ENCODE measurements around the gene KCNK16. TPM values are rescaled to one million over a fixed set of nuclear protein-coding genes. Genes with fewer than 3 reads are reported as not detected.

KCNK16 gene
- total and polyA plus RNA-seq, 2 of the 8 experiments (the other 6 are each of a cell fraction or from before 2014, with no cell fraction given): not detected

DNA sequence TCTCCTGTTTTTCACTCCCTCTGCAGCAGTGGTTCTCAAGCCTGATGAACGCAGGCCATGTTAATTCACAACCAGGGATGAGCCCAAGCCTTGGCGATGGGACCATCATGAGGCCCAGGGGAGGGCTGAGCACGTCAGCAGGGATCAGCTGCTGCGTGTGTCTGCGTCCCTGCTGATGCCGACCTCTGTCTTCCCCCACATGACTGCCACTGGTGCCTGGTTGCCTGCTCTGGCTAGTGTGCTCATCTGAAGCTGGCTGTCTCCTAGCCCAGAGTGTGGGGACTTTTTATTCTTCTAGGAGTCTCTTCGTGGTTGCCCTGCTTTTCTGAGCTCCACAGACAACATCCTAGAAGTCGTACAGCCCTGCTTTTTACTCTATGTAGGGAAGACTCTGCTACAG, 40.8 kb upstream of the KCNK16 start (continued):
- TF ChIP-seq, protein P1, sequence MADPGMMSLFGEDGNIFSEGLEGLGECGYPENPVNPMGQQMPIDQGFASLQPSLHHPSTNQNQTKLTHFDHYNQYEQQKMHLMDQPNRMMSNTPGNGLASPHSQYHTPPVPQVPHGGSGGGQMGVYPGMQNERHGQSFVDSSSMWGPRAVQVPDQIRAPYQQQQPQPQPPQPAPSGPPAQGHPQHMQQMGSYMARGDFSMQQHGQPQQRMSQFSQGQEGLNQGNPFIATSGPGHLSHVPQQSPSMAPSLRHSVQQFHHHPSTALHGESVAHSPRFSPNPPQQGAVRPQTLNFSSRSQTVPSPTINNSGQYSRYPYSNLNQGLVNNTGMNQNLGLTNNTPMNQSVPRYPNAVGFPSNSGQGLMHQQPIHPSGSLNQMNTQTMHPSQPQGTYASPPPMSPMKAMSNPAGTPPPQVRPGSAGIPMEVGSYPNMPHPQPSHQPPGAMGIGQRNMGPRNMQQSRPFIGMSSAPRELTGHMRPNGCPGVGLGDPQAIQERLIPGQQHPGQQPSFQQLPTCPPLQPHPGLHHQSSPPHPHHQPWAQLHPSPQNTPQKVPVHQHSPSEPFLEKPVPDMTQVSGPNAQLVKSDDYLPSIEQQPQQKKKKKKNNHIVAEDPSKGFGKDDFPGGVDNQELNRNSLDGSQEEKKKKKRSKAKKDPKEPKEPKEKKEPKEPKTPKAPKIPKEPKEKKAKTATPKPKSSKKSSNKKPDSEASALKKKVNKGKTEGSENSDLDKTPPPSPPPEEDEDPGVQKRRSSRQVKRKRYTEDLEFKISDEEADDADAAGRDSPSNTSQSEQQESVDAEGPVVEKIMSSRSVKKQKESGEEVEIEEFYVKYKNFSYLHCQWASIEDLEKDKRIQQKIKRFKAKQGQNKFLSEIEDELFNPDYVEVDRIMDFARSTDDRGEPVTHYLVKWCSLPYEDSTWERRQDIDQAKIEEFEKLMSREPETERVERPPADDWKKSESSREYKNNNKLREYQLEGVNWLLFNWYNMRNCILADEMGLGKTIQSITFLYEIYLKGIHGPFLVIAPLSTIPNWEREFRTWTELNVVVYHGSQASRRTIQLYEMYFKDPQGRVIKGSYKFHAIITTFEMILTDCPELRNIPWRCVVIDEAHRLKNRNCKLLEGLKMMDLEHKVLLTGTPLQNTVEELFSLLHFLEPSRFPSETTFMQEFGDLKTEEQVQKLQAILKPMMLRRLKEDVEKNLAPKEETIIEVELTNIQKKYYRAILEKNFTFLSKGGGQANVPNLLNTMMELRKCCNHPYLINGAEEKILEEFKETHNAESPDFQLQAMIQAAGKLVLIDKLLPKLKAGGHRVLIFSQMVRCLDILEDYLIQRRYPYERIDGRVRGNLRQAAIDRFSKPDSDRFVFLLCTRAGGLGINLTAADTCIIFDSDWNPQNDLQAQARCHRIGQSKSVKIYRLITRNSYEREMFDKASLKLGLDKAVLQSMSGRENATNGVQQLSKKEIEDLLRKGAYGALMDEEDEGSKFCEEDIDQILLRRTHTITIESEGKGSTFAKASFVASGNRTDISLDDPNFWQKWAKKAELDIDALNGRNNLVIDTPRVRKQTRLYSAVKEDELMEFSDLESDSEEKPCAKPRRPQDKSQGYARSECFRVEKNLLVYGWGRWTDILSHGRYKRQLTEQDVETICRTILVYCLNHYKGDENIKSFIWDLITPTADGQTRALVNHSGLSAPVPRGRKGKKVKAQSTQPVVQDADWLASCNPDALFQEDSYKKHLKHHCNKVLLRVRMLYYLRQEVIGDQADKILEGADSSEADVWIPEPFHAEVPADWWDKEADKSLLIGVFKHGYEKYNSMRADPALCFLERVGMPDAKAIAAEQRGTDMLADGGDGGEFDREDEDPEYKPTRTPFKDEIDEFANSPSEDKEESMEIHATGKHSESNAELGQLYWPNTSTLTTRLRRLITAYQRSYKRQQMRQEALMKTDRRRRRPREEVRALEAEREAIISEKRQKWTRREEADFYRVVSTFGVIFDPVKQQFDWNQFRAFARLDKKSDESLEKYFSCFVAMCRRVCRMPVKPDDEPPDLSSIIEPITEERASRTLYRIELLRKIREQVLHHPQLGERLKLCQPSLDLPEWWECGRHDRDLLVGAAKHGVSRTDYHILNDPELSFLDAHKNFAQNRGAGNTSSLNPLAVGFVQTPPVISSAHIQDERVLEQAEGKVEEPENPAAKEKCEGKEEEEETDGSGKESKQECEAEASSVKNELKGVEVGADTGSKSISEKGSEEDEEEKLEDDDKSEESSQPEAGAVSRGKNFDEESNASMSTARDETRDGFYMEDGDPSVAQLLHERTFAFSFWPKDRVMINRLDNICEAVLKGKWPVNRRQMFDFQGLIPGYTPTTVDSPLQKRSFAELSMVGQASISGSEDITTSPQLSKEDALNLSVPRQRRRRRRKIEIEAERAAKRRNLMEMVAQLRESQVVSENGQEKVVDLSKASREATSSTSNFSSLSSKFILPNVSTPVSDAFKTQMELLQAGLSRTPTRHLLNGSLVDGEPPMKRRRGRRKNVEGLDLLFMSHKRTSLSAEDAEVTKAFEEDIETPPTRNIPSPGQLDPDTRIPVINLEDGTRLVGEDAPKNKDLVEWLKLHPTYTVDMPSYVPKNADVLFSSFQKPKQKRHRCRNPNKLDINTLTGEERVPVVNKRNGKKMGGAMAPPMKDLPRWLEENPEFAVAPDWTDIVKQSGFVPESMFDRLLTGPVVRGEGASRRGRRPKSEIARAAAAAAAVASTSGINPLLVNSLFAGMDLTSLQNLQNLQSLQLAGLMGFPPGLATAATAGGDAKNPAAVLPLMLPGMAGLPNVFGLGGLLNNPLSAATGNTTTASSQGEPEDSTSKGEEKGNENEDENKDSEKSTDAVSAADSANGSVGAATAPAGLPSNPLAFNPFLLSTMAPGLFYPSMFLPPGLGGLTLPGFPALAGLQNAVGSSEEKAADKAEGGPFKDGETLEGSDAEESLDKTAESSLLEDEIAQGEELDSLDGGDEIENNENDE (IDR thresholded peaks at IDR 0.05; ENCODE audit: insufficient replicate concordance, low read length): no peak
- TF ChIP-seq EGR1 (IDR thresholded peaks at IDR 0.05; ENCODE audit: borderline replicate concordance, low read depth, low read length) (no peak), POLR2AphosphoS5 (IDR thresholded peaks at IDR 0.05; ENCODE audit: low read depth, low read length) (no peak), NRF1 (IDR thresholded peaks at IDR 0.05; ENCODE audit: low read depth, low read length) (no peak), FOSL1 (IDR thresholded peaks at IDR 0.05; ENCODE audit: insufficient read depth, low read depth, low read length) (no peak), KDM4A (IDR thresholded peaks at IDR 0.05; ENCODE audit: low read depth, low read length, severe bottlenecking) (no peak), TAF7 (optimal IDR thresholded peaks at IDR 0.05; ENCODE audit: borderline replicate concordance, low read depth, low read length) (no peak), GABPA (IDR thresholded peaks at IDR 0.05; ENCODE audit: borderline replicate concordance, insufficient read depth, low read length) (no peak), KDM1A (IDR thresholded peaks at IDR 0.05; ENCODE audit: borderline replicate concordance, low read length) (no peak), RNF2 (IDR thresholded peaks at IDR 0.05; ENCODE audit: borderline replicate concordance, low read depth, low read length, missing control alignments, poor library complexity, severe bottlenecking) (no peak)
